ENCODE data around the gene C5orf58. TPM values are rescaled to one million over a fixed set of nuclear protein-coding genes. Genes with fewer than 3 reads are reported as not detected.

The C5orf58 gene
- total RNA-seq, 2 donors from 2014 or later, result 15.7 TPM; not detected in 1

- DNase-seq (ENCODE audit: low spot score), result no peak
- no peaks in the 10 kb centered on the region for H3K9me3 ChIP-seq
- H3K27me3 ChIP-seq (replicated peaks; ENCODE audit: insufficient read depth), result peaks cover 4% of the 10 kb centered on the region
- WGBS, result 48% methylated on average over 17 of the region's 17 CpGs
- peak overlapping the region; percentile 17 to 42 for H3K27ac ChIP-seq
- intact Hi-C loops (cut with DNase I), result loop anchor here (5.0 kb wide), 2 partner anchors 126 to 156 kb away; no protein-coding TSS in a partner anchor
- no peaks in the 10 kb centered on the region for H3K4me1 ChIP-seq (replicated peaks)
- TF ChIP-seq POLR2A (IDR thresholded peaks at IDR 0.05) (no peak), CTCF (IDR thresholded peaks at IDR 0.05) (no peak), POLR2AphosphoS5 (IDR thresholded peaks at IDR 0.05) (no peak)
- no peak overlapping the region for H3K4me3 ChIP-seq
- H3K36me3 ChIP-seq, result no peaks in the 10 kb centered on the region
Measured at GRCh38 chr5:170266570-170267381, 34.0 kb downstream of the C5orf58 start.

DNA sequence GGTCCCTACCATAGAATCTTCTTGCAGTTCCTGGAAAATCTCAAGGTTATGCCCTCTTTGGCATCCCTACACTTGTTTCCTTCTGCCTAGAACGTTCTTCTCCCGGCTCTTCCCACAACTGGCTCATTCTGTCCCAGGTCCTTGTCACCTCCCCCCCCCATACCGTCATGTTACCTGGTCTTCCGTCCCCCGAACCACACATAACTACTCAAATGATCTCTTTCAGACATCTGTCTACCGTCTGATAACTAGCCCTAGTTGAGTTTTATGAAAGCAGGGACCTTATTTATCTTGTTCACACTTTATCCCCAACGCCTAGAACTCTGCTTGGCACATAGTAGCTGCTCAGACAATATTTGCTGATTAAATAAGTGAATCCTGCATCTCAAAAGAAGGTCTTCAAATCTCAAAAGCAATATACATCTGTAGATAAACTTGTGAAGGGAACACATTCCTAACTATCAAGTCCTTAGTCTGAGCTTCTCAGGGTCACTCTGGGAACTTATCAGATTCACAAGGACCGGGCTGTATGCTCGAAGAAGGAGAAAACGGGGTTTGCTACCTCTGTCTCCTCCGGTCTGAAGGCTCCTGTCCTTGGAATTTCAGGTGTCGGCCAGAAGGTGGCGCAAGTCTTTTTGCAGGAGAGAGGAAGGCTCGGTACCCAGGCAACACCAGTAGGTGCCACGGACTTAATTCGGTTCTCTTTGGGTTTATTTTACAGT is 34.8 kb downstream of the C5orf58 start:
- H3K9me3 ChIP-seq, result no peaks in the 10 kb centered on the region
- DNase-seq (ENCODE audit: low spot score), result peak; percentile 53
- H3K4me1 ChIP-seq (replicated peaks), result no peaks in the 10 kb centered on the region
- H3K27ac ChIP-seq, result peak overlapping the region; percentile 42 to 43
- intact Hi-C loops (cut with DNase I), result loop anchor here (5.0 kb wide), 2 partner anchors 125 to 155 kb away; no protein-coding TSS in a partner anchor
- H3K4me3 ChIP-seq, result no peak overlapping the region
- no peaks in the 10 kb centered on the region for H3K36me3 ChIP-seq
- TF ChIP-seq POLR2AphosphoS5 (IDR thresholded peaks at IDR 0.05), result peak; percentile 7
- TF ChIP-seq POLR2A (IDR thresholded peaks at IDR 0.05), result no peak
- peak; percentile 37 to 81 (median 74) for TF ChIP-seq CTCF (IDR thresholded peaks at IDR 0.05)
- peaks cover 4% of the 10 kb centered on the region for H3K27me3 ChIP-seq (replicated peaks; ENCODE audit: insufficient read depth)
- WGBS, result 28% methylated on average over 16 of the region's 16 CpGs

- no peak for TF ChIP-seq POLR2AphosphoS5 (IDR thresholded peaks at IDR 0.05)
- TF ChIP-seq CTCF (IDR thresholded peaks at IDR 0.05), result no peak
- TF ChIP-seq POLR2A (IDR thresholded peaks at IDR 0.05), result no peak
- intact Hi-C loops (cut with DNase I), result loop anchor here (5.0 kb wide), 2 partner anchors 124 to 154 kb away; no protein-coding TSS in a partner anchor
- Histone ChIP-seq H3K27me3 (replicated peaks; ENCODE audit: insufficient read depth) (peaks cover 4% of the 10 kb centered on the region), H3K36me3 (no peaks in the 10 kb centered on the region), H3K4me3 (no peak overlapping the region), H3K9me3 (no peaks in the 10 kb centered on the region), H3K4me1 (replicated peaks) (no peaks in the 10 kb centered on the region), H3K27ac (peak overlapping the region; percentile 42 to 43)
- 32% methylated on average over 15 of the region's 15 CpGs for WGBS
- DNase-seq (ENCODE audit: low spot score), result no peak
Measured at GRCh38 chr5:170268153-170268689, 35.4 kb downstream of the C5orf58 start.

DNA sequence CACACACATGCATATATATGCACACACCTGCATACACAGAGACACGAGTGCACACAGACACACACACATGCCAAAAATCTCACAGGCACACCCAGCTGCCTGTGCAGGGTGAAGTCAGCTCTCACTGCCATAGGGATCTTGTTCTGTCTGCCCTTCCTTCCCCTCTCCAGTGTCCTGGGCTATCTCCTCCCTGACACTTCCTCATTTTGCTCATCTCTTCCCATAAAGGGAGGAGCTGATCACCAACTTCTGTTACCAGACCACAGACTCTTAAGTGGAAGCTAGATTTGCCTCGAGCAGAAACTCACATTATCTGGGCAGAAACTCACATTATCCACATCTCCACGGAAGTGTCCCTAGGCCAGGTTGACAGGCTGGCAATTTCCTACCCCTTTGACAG is 36.1 kb downstream of the C5orf58 start:
- DNase-seq (ENCODE audit: low spot score), result no peak
- 16% methylated on average over 3 of the region's 3 CpGs for WGBS
- H3K4me1 ChIP-seq (replicated peaks), result no peaks in the 10 kb centered on the region
- peaks cover 4% of the 10 kb centered on the region for H3K27me3 ChIP-seq (replicated peaks; ENCODE audit: insufficient read depth)
- TF ChIP-seq CTCF (IDR thresholded peaks at IDR 0.05) (no peak), POLR2A (IDR thresholded peaks at IDR 0.05) (no peak), POLR2AphosphoS5 (IDR thresholded peaks at IDR 0.05) (no peak)
- H3K9me3 ChIP-seq, result no peaks in the 10 kb centered on the region
- peak overlapping the region; percentile 31 to 42 for H3K27ac ChIP-seq
- H3K4me3 ChIP-seq, result no peak overlapping the region
- intact Hi-C loops (cut with DNase I), result loop anchor here (5.0 kb wide), 2 partner anchors 123 to 153 kb away; no protein-coding TSS in a partner anchor
- H3K36me3 ChIP-seq, result no peaks in the 10 kb centered on the region
